CD4-positive, alpha-beta memory T cell (primary cell): Measurements from ENCODE around the gene MAF. TPM values are rescaled to one million over a fixed set of nuclear protein-coding genes. Genes with fewer than 3 reads are reported as not detected.
A peak's percentile ranks its signal among the peaks of the same experiment; 100 is the strongest.

Experiments used
- CTCF ChIA-PET: fragments of 350-600 bp; sonication (Branson Sonifier 250); formaldehyde crosslinking; loops from one replicate; lab custom pipeline; 2021; ENCODE audit warnings: inconsistent platforms; ENCODE audit not compliant: partially characterized antibody; lab: Charles Lee
- POLR2A ChIA-PET: fragments of 350-600 bp; sonication (Branson Sonifier 250); formaldehyde crosslinking; loops from one replicate; lab custom pipeline; 2021; ENCODE audit not compliant: partially characterized antibody; lab: Charles Lee
- DNase-seq, 5 donors: peaks; one replicate each; pipeline versions ENCODE4 v3.0.0 to v3.0.0-alpha.2; 2020 to 2022; ENCODE audit warnings: mixed read lengths in 1 of 5
- H3K27ac ChIP-seq: one replicate; pipeline ENCODE4 v1.7.0; 2013; ENCODE audit warnings: low read depth, low read length
- H3K27me3 ChIP-seq: 2 replicates; pipeline ENCODE4 v1.7.0; 2013; ENCODE audit warnings: mild to moderate bottlenecking, low read length, moderate library complexity; ENCODE audit not compliant: insufficient read depth
- H3K36me3 ChIP-seq: 2 replicates; pipeline ENCODE4 v1.7.0; 2013; ENCODE audit warnings: mild to moderate bottlenecking, low read length, moderate library complexity; ENCODE audit not compliant: insufficient read depth
- H3K4me1 ChIP-seq: 2 replicates; pipeline ENCODE4 v1.7.0; 2013; ENCODE audit warnings: mild to moderate bottlenecking, low read length, moderate library complexity; ENCODE audit not compliant: insufficient read depth
- H3K4me3 ChIP-seq, 2 donors: one replicate each; pipeline ENCODE4 v1.7.0; 2013; ENCODE audit warnings: low read length in 2 of 2, mild to moderate bottlenecking in 1 of 2
- H3K9me3 ChIP-seq, 2 donors: one replicate each; pipeline ENCODE4 v1.7.0; 2013; ENCODE audit warnings: low read length in 2 of 2, control low read depth in 1 of 2; ENCODE audit not compliant: control insufficient read depth in 1 of 2
- H3K27ac Mint-ChIP-seq, 7 donors: one replicate each; pipeline ENCODE4 v1.8.0; 2020 to 2021; ENCODE audit warnings: mixed read lengths in 7 of 7, mild to moderate bottlenecking in 6 of 7, inconsistent platforms in 3 of 7, moderate library complexity in 3 of 7
- H3K27me3 Mint-ChIP-seq, 2 donors: one replicate each; pipeline ENCODE4 v1.8.0; 2020 to 2021; ENCODE audit warnings: mixed read lengths in 2 of 2
- H3K36me3 Mint-ChIP-seq, 2 donors: one replicate each; pipeline ENCODE4 v1.8.0; 2020 to 2021; ENCODE audit warnings: mixed read lengths in 2 of 2, inconsistent platforms in 1 of 2, mild to moderate bottlenecking in 1 of 2
- H3K4me1 Mint-ChIP-seq, 4 donors: one replicate each; pipeline ENCODE4 v1.8.0; 2020 to 2021; ENCODE audit warnings: mixed read lengths in 4 of 4, mild to moderate bottlenecking in 1 of 4
- H3K4me3 Mint-ChIP-seq, 8 donors: one replicate each; pipeline ENCODE4 v1.8.0; 2020 to 2021; ENCODE audit warnings: mixed read lengths in 8 of 8, mild to moderate bottlenecking in 7 of 8, moderate library complexity in 6 of 8, inconsistent platforms in 3 of 8
- H3K9me3 Mint-ChIP-seq, 8 donors: one replicate each; pipeline ENCODE4 v1.8.0; 2020 to 2021; ENCODE audit warnings: mixed read lengths in 8 of 8, mild to moderate bottlenecking in 5 of 8, inconsistent platforms in 3 of 8, moderate library complexity in 1 of 8
- intact Hi-C: fragments of 100-400 bp; cut with micrococcal nuclease; formaldehyde crosslinking; loops from one replicate; pipeline ENCODE4 v1.15.1; 2023
- polyA plus RNA-seq, 2 donors: library from polyadenylated mRNA; unstranded; fragments of 300-500 nt; fragmentation: Illumina TruSeq; gene quantifications; one replicate each; pipeline ENCODE4 v1.2.3, GENCODE V29; 2021
- total RNA-seq, 2 experiments: library from RNA; stranded (reverse); gene quantifications; one replicate each; pipeline ENCODE4 v1.2.3, GENCODE V29; 2021

The MAF gene
- total and polyA plus RNA-seq, 4 experiments from 2014 or later, result 1.1 to 79.4 (median 39.2) TPM

- Histone ChIP-seq H3K27me3 (no peaks in the 10 kb centered on the region), H3K27ac (peak overlapping the region; percentile 57), H3K4me1 (peaks cover 40% of the 10 kb centered on the region), H3K36me3 (no peaks in the 10 kb centered on the region), H3K9me3 (no peaks in the 10 kb centered on the region), H3K4me3 (peak overlapping the region; percentile 39 to 75)
- CTCF ChIA-PET, result no interaction called here
- peaks cover 10 to 41% of the 10 kb centered on the region in 2 donors for H3K36me3 Mint-ChIP-seq
- intact Hi-C loops, result no loop called here
- H3K4me1 Mint-ChIP-seq, result peaks cover 25 to 70% (median 42%) of the 10 kb centered on the region in 4 donors
- H3K9me3 Mint-ChIP-seq, result peaks cover 0 to 9% (median 0%) of the 10 kb centered on the region in 8 donors
- H3K27ac Mint-ChIP-seq, result peak overlapping the region; percentile 77 to 92 (median 87)
- POLR2A ChIA-PET, result interaction anchor here (0.7 to 1.1 kb wide), 2 partner anchors 316 to 318 kb away, joined by 3 read pairs; no protein-coding TSS in a partner anchor
- peak overlapping the region; percentile 84 to 97 (median 96) for H3K4me3 Mint-ChIP-seq
- DNase-seq, result peak in 2 of 5 donors; percentile 19 to 24
- no peaks in the 10 kb centered on the region for H3K27me3 Mint-ChIP-seq
Measured at GRCh38 chr16:79595931-79596450, 4.5 kb downstream of the MAF start.

- H3K27me3 ChIP-seq, result no peaks in the 10 kb centered on the region
- intact Hi-C loops, result no loop called here
- POLR2A ChIA-PET, result interaction anchor here (0.6 to 1.1 kb wide), 4 partner anchors 179 to 719 kb away, joined by 3 read pairs; no protein-coding TSS in a partner anchor
- peak overlapping the region; percentile 84 to 97 (median 96) for H3K4me3 Mint-ChIP-seq
- H3K27me3 Mint-ChIP-seq, result peaks cover 1 to 2% of the 10 kb centered on the region in 2 donors
- H3K36me3 Mint-ChIP-seq, result peaks cover 10 to 35% of the 10 kb centered on the region in 2 donors
- CTCF ChIA-PET, result interaction anchor here (1.0 kb wide), 1 partner anchor 317 kb away, joined by 3 read pairs; no protein-coding TSS in a partner anchor
- peak overlapping the region; percentile 57 for H3K27ac ChIP-seq
- peak in 1 of 5 donors; percentile 13 for DNase-seq
- peak overlapping the region; percentile 39 to 75 for H3K4me3 ChIP-seq
- peaks cover 48% of the 10 kb centered on the region for H3K4me1 ChIP-seq
- no peaks in the 10 kb centered on the region for H3K36me3 ChIP-seq
- no peaks in the 10 kb centered on the region for H3K9me3 ChIP-seq
- peak overlapping the region; percentile 77 to 92 (median 87) for H3K27ac Mint-ChIP-seq
- peaks cover 0 to 4% (median 0%) of the 10 kb centered on the region in 8 donors for H3K9me3 Mint-ChIP-seq
- H3K4me1 Mint-ChIP-seq, result peaks cover 26 to 71% (median 46%) of the 10 kb centered on the region in 4 donors
Measured at GRCh38 chr16:79595231-79595641, 5.3 kb downstream of the MAF start.

GRCh38 chr16:79593754-79594153 lies 6.8 kb downstream of the MAF start:
- intact Hi-C loops, result no loop called here
- DNase-seq, result no peak
- H3K4me1 ChIP-seq, result peaks cover 61% of the 10 kb centered on the region
- H3K36me3 Mint-ChIP-seq, result peaks cover 10 to 31% of the 10 kb centered on the region in 2 donors
- no peaks in the 10 kb centered on the region for H3K27me3 ChIP-seq
- POLR2A ChIA-PET, result interaction anchor here (0.6 to 2.5 kb wide), 7 partner anchors 8 to 523 kb away, joined by 3 to 13 read pairs (median 3); partner anchors contain the start of gene MAF
- peaks cover 0 to 4% (median 0%) of the 10 kb centered on the region in 8 donors for H3K9me3 Mint-ChIP-seq
- no peak overlapping the region for H3K4me3 ChIP-seq
- peaks cover 31 to 78% (median 53%) of the 10 kb centered on the region in 4 donors for H3K4me1 Mint-ChIP-seq
- H3K27ac ChIP-seq, result peak overlapping the region; percentile 22
- H3K27me3 Mint-ChIP-seq, result peaks cover 1 to 5% of the 10 kb centered on the region in 2 donors
- peak overlapping the region; percentile 70 to 96 (median 81) for H3K4me3 Mint-ChIP-seq
- CTCF ChIA-PET, result no interaction called here
- no peaks in the 10 kb centered on the region for H3K9me3 ChIP-seq
- no peaks in the 10 kb centered on the region for H3K36me3 ChIP-seq
- H3K27ac Mint-ChIP-seq, result peak overlapping the region; percentile 38 to 92 (median 88)

GRCh38 chr16:79593074-79593531 lies 7.4 kb downstream of the MAF start:
- Histone ChIP-seq H3K36me3 (no peaks in the 10 kb centered on the region), H3K27ac (peak overlapping the region; percentile 22), H3K9me3 (no peaks in the 10 kb centered on the region), H3K4me1 (peaks cover 61% of the 10 kb centered on the region), H3K4me3 (no peak overlapping the region), H3K27me3 (no peaks in the 10 kb centered on the region)
- intact Hi-C loops, result no loop called here
- Mint-ChIP-seq H3K4me1 (peaks cover 31 to 78% (median 53%) of the 10 kb centered on the region in 4 donors), H3K27me3 (peaks cover 1 to 5% of the 10 kb centered on the region in 2 donors), H3K9me3 (no peaks in the 10 kb centered on the region), H3K4me3 (peak overlapping the region; percentile 70 to 84 (median 80)), H3K36me3 (peaks cover 10 to 24% of the 10 kb centered on the region in 2 donors), H3K27ac (peak overlapping the region; percentile 86 to 93 (median 89))
- peak in 1 of 5 donors; percentile 18 for DNase-seq
- POLR2A ChIA-PET, result interaction anchor here (0.5 to 2.5 kb wide), 7 partner anchors 8 to 498 kb away, joined by 3 to 13 read pairs (median 3); partner anchors contain the start of gene MAF
- CTCF ChIA-PET, result no interaction called here

- Histone ChIP-seq H3K27ac (peak overlapping the region; percentile 22), H3K4me3 (no peak overlapping the region), H3K4me1 (peaks cover 61% of the 10 kb centered on the region), H3K9me3 (no peaks in the 10 kb centered on the region), H3K36me3 (no peaks in the 10 kb centered on the region), H3K27me3 (no peaks in the 10 kb centered on the region)
- H3K36me3 Mint-ChIP-seq, result peaks cover 10 to 20% of the 10 kb centered on the region in 2 donors
- no peak for DNase-seq
- intact Hi-C loops, result no loop called here
- peaks cover 30 to 74% (median 51%) of the 10 kb centered on the region in 4 donors for H3K4me1 Mint-ChIP-seq
- H3K27me3 Mint-ChIP-seq, result peaks cover 4 to 5% of the 10 kb centered on the region in 2 donors
- peak overlapping the region; percentile 70 to 84 (median 80) for H3K4me3 Mint-ChIP-seq
- ChIA-PET POLR2A (interaction anchor here (1.9 to 2.5 kb wide), 2 partner anchors 9 to 320 kb away, joined by 5 to 13 read pairs; partner anchors contain the start of gene MAF), CTCF (no interaction called here)
- peak overlapping the region in 6 of 7 donors; percentile 88 to 93 (median 90) for H3K27ac Mint-ChIP-seq
- no peaks in the 10 kb centered on the region for H3K9me3 Mint-ChIP-seq
Measured at GRCh38 chr16:79592186-79592585, 8.4 kb downstream of the MAF start.

- CTCF ChIA-PET, result interaction anchor here (0.9 to 1.2 kb wide), 3 partner anchors 12 to 663 kb away, joined by 3 read pairs; no protein-coding TSS in a partner anchor
- intact Hi-C loops, result no loop called here
- Histone ChIP-seq H3K27me3 (no peaks in the 10 kb centered on the region), H3K4me1 (peaks cover 48% of the 10 kb centered on the region), H3K36me3 (no peaks in the 10 kb centered on the region), H3K27ac (no peak overlapping the region), H3K9me3 (no peaks in the 10 kb centered on the region), H3K4me3 (peak overlapping the region in 1 of 2 donors; percentile 16)
- Mint-ChIP-seq H3K4me3 (peak overlapping the region; percentile 74 to 85 (median 83)), H3K27me3 (peaks cover 4 to 5% of the 10 kb centered on the region in 2 donors), H3K27ac (peak overlapping the region in 6 of 7 donors; percentile 65 to 93 (median 73)), H3K36me3 (peaks cover 0 to 5% of the 10 kb centered on the region in 2 donors), H3K4me1 (peaks cover 20 to 51% (median 36%) of the 10 kb centered on the region in 4 donors), H3K9me3 (no peaks in the 10 kb centered on the region)
- POLR2A ChIA-PET, result interaction anchor here (0.7 to 10.0 kb wide), 3 partner anchors 10 to 318 kb away, joined by 3 to 68 read pairs (median 4); partner anchors contain the start of gene MAF
- DNase-seq, result peak in 1 of 5 donors; percentile 2
Measured at GRCh38 chr16:79589601-79590102, 10.9 kb downstream of the MAF start.
